Caco-2 (cell line): ENCODE results near the gene FHIT. TPM values are rescaled to one million over a fixed set of nuclear protein-coding genes. Genes with fewer than 3 reads are reported as not detected.

Experiments used
- BruUV-seq: library from RNA; stranded (reverse); fragments of 400-500 nt; replicated peaks from 2 replicates; lab custom pipeline; 2021; lab: Mats Ljungman, UMichigan
- CTCF ChIA-PET: fragments of 300-600 bp; sonication (Branson Sonifier 250); formaldehyde crosslinking; loops from one replicate; lab custom pipeline; 2022; ENCODE audit warnings: antibody characterized with exemption; lab: Charles Lee
- POLR2A ChIA-PET: fragments of 300-600 bp; sonication (Branson Sonifier 250); formaldehyde crosslinking; loops from one replicate; lab custom pipeline; 2022; ENCODE audit warnings: antibody characterized with exemption; lab: Charles Lee
- DNase-seq, 2 experiments: peaks; one replicate each; pipeline versions ENCODE4 v3.0.0 to v3.0.0-alpha.2; 2020 to 2022
- H3K27me3 ChIP-seq: replicated peaks from 2 replicates; pipeline ENCODE4 v1.6.0; 2011; ENCODE audit warnings: low read length; ENCODE audit not compliant: control insufficient read depth, insufficient read depth
- H3K36me3 ChIP-seq: 2 replicates; pipeline ENCODE4 v1.5.1; 2011; ENCODE audit warnings: low read length; ENCODE audit not compliant: control insufficient read depth, insufficient read depth
- H3K4me1 ChIP-seq: fragments of 250-450 bp; sonication (Bioruptor Pico); 2 replicates; pipeline ENCODE4 v1.5.1; 2020; ENCODE audit warnings: mild to moderate bottlenecking
- H3K4me3 ChIP-seq: 2 replicates; pipeline ENCODE4 v1.5.1; 2011; ENCODE audit warnings: low read depth, mild to moderate bottlenecking, control low read depth, low read length
- H3K9me3 ChIP-seq: fragments of 250-450 bp; sonication (Bioruptor Pico); 2 replicates; pipeline ENCODE4 v1.5.1; 2020; ENCODE audit warnings: mild to moderate bottlenecking, moderate library complexity
- H3K27ac Mint-ChIP-seq: one replicate; pipeline ENCODE4 v1.8.0; 2022; ENCODE audit warnings: mixed read lengths; ENCODE audit not compliant: unreplicated experiment
- H3K27me3 Mint-ChIP-seq: one replicate; pipeline ENCODE4 v1.8.0; 2022; ENCODE audit warnings: mixed read lengths; ENCODE audit not compliant: insufficient read depth, unreplicated experiment
- H3K36me3 Mint-ChIP-seq: one replicate; pipeline ENCODE4 v1.8.0; 2022; ENCODE audit warnings: mild to moderate bottlenecking, mixed read lengths; ENCODE audit not compliant: insufficient read depth, unreplicated experiment
- H3K4me1 Mint-ChIP-seq: one replicate; pipeline ENCODE4 v1.8.0; 2022; ENCODE audit warnings: low read depth, mixed read lengths; ENCODE audit not compliant: unreplicated experiment
- H3K4me3 Mint-ChIP-seq: one replicate; pipeline ENCODE4 v1.8.0; 2022; ENCODE audit warnings: mild to moderate bottlenecking, moderate library complexity, mixed read lengths; ENCODE audit not compliant: unreplicated experiment
- H3K9me3 Mint-ChIP-seq: one replicate; pipeline ENCODE4 v1.8.0; 2022; ENCODE audit warnings: mixed read lengths; ENCODE audit not compliant: unreplicated experiment
- CTCF ChIP-seq, 2 experiments: fragments of 200-600 bp in 1 of 2; IDR thresholded peaks; 1 replicate in 1 of 2; 2 replicates in 1 of 2; pipeline versions ENCODE4 v1.5.1 to v1.8.0; 2011 to 2022; ENCODE audit warnings: antibody characterized with exemption in 1 of 2, control low read depth in 1 of 2, inconsistent platforms in 1 of 2, low read depth in 1 of 2, low read length in 1 of 2, mild to moderate bottlenecking in 1 of 2, moderate library complexity in 1 of 2; ENCODE audit not compliant: insufficient read depth in 1 of 2, severe bottlenecking in 1 of 2, unreplicated experiment in 1 of 2
- intact Hi-C: fragments of 100-400 bp; cut with micrococcal nuclease; formaldehyde crosslinking; loops from one replicate; pipeline ENCODE4 v1.10.0; 2022; ENCODE audit not compliant: unreplicated experiment
- total RNA-seq: library from RNA; stranded (reverse); gene quantifications from 2 replicates; pipeline ENCODE4 v1.2.3, GENCODE V29; 2022

FHIT gene
- total RNA-seq, 1 experiment from 2014 or later = 8.3 TPM

DNA sequence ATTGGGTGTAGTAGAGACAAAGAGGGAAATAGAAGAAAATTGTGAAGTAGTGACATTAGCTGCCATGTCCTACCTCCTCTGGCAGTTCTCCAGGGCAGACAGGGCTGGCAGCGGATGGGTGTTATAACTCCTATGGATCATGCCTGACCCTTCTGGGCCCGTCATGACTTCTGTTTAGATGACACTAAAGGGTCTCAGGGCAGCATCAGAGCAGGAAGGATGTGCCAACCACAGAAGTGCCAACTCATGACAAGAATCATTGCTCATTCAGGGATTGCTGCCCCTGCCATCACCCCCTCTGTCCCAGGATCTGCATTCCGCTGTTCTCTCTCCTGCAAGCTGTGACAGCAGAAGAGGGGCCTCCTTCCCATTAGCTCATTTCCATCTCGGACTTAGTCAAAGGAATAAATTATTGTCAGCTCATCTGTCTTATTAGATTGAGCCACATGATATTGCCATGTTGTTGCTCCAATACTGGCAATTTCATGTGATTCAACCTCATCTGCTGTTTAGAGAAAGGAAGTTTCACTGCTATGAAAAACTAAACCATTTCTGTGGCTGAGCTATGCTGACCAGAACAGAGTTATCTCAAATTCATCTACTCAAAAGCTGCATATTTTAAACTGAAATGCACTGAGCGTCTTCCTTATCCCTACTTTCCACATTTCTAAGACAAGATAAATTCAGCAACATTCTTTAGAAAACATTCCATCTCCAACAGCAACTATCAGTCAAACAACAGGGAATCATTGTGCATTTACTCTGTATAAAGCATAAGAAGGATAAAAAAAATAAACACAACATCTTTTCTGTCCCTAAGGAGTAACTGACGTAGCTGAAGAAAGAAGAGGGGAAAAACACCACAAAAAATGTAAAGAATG, 271.6 kb downstream of the FHIT start:
- Histone ChIP-seq H3K4me3 (no peak overlapping the region), H3K36me3 (no peaks in the 10 kb centered on the region), H3K27me3 (no peaks in the 10 kb centered on the region), H3K9me3 (no peaks in the 10 kb centered on the region), H3K4me1 (peaks cover 5% of the 10 kb centered on the region; the same call in 1 of the 2 replicates)
- Mint-ChIP-seq H3K27me3 (no peaks in the 10 kb centered on the region), H3K9me3 (peaks cover 11% of the 10 kb centered on the region), H3K4me1 (peaks cover 6% of the 10 kb centered on the region), H3K4me3 (no peak overlapping the region), H3K36me3 (no peaks in the 10 kb centered on the region), H3K27ac (no peak overlapping the region)
- ChIA-PET CTCF (no interaction called here), POLR2A (no interaction called here)
- no peak for TF ChIP-seq CTCF (IDR thresholded peaks at IDR 0.05; ENCODE audit: insufficient read depth in 1 of 2, low read depth in 1 of 2, low read length in 1 of 2, severe bottlenecking in 1 of 2, unreplicated experiment in 1 of 2)
- intact Hi-C loops = no loop called here
- no peak for DNase-seq
- BruUV-seq = no TSS peak

GRCh38 chr3:60973321-60973720, 277.9 kb downstream of the FHIT start:
- BruUV-seq = no TSS peak
- CTCF ChIA-PET = no interaction called here

GRCh38 chr3:60972599-60972998, 278.7 kb downstream of the FHIT start:
- ChIA-PET CTCF (no interaction called here), POLR2A (no interaction called here)
- peaks cover 17% of the 10 kb centered on the region for H3K9me3 Mint-ChIP-seq
- no peaks in the 10 kb centered on the region for H3K4me1 Mint-ChIP-seq
- no peaks in the 10 kb centered on the region for H3K27me3 ChIP-seq
- no peaks in the 10 kb centered on the region for H3K36me3 Mint-ChIP-seq
- no peak overlapping the region for H3K27ac Mint-ChIP-seq
- no peaks in the 10 kb centered on the region for H3K4me1 ChIP-seq
- no TSS peak for BruUV-seq
- no peaks in the 10 kb centered on the region for H3K36me3 ChIP-seq
- no peak overlapping the region for H3K4me3 Mint-ChIP-seq
- TF ChIP-seq CTCF (IDR thresholded peaks at IDR 0.05; ENCODE audit: insufficient read depth in 1 of 2, low read depth in 1 of 2, low read length in 1 of 2, severe bottlenecking in 1 of 2, unreplicated experiment in 1 of 2) = no peak
- DNase-seq = no peak
- peaks cover 6% of the 10 kb centered on the region; the same call in 1 of the 2 replicates for H3K9me3 ChIP-seq
- no peaks in the 10 kb centered on the region for H3K27me3 Mint-ChIP-seq
- intact Hi-C loops = no loop called here
- no peak overlapping the region for H3K4me3 ChIP-seq

More at GRCh38 chr3:60973321-60973720, 277.9 kb downstream of the FHIT start:
- H3K27me3 Mint-ChIP-seq = no peaks in the 10 kb centered on the region
- POLR2A ChIA-PET = no interaction called here
- H3K4me3 Mint-ChIP-seq = no peak overlapping the region
- H3K36me3 ChIP-seq = no peaks in the 10 kb centered on the region
- intact Hi-C loops = no loop called here
- H3K36me3 Mint-ChIP-seq = no peaks in the 10 kb centered on the region
- peaks cover 6% of the 10 kb centered on the region; the same call in 1 of the 2 replicates for H3K9me3 ChIP-seq
- H3K9me3 Mint-ChIP-seq = peaks cover 17% of the 10 kb centered on the region
- H3K4me1 Mint-ChIP-seq = no peaks in the 10 kb centered on the region
- H3K4me1 ChIP-seq = no peaks in the 10 kb centered on the region
- no peak overlapping the region for H3K27ac Mint-ChIP-seq
- no peak overlapping the region for H3K4me3 ChIP-seq
- no peak for TF ChIP-seq CTCF (IDR thresholded peaks at IDR 0.05; ENCODE audit: insufficient read depth in 1 of 2, low read depth in 1 of 2, low read length in 1 of 2, severe bottlenecking in 1 of 2, unreplicated experiment in 1 of 2)
- no peak for DNase-seq
- H3K27me3 ChIP-seq = no peaks in the 10 kb centered on the region
